Transverse colon (tissue), 4 donors: Measurements from ENCODE around the gene ABCA1.

Experiments
- CTCF ChIP-seq, 5 experiments: fragments of 200-600 bp in 3 of 5; fragments of 450-650 bp in 2 of 5; sonication (generic) in 3 of 5; IDR thresholded peaks; 1 replicate in 2 of 5; 2 replicates in 3 of 5; pipeline ENCODE4 v1.5.1; 2016 to 2017; ENCODE audit warnings: antibody characterized with exemption in 5 of 5, inconsistent platforms in 3 of 5, mild to moderate bottlenecking in 2 of 5, moderate library complexity in 1 of 5
- POLR2A ChIP-seq: fragments of 450-650 bp; IDR thresholded peaks from one replicate; pipeline ENCODE4 v1.6.1; 2016; ENCODE audit warnings: antibody characterized with exemption, mild to moderate bottlenecking, moderate library complexity
- POLR2AphosphoS5 ChIP-seq, 3 donors: sonication (generic); formaldehyde crosslinking; IDR thresholded peaks; one replicate each; pipeline ENCODE4 v1.6.1; 2016; ENCODE audit warnings: antibody characterized with exemption in 3 of 3

- no peak for TF ChIP-seq CTCF (IDR thresholded peaks at IDR 0.05)
- TF ChIP-seq POLR2A = no peak
- no peak for TF ChIP-seq POLR2AphosphoS5 (IDR thresholded peaks at IDR 0.05)
These were observed 180.8 kb downstream of the ABCA1 start for GRCh38 chr9:104747245-104747564.
